Measurements from ENCODE around the gene GAS6. TPM values are rescaled to one million over a fixed set of nuclear protein-coding genes. Genes with fewer than 3 reads are reported as not detected.

The GAS6 gene
- total RNA-seq, 1 experiment from 2014 or later = 28.1 TPM

DNA sequence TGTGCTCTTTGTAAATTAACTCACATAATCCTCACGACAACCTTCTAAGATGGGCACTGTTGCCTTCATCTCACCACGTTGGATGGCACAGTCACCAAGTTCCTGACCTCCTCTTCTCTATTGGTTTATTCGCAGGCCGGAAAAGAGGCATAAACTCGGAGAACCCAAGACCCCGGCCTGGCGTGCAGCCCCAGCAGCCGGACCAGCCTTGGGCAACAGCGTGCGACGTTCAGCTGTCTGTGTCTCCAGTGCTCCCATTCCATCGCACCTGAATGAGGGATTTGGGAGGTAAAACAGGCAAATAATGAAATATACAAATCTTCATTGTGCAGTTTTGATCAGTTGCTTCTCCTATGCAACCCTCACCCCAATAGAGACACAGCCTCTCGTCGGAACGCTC, 34.5 kb upstream of the GAS6 start:
- CTCF ChIA-PET = no interaction called here
- ATAC-seq = no peak
- no TSS peak for BruUV-seq (replicated peaks)
- no peaks in the 10 kb centered on the region for H3K4me1 ChIP-seq (ENCODE audit: control insufficient read depth, insufficient read depth, low read length)
- intact Hi-C loops (cut with micrococcal nuclease; ENCODE audit: unreplicated experiment) (no loop called here), in situ Hi-C loops (cut with HindIII; ENCODE audit: low pct_unique_long_range_greater_than_20kb, low sequenced_read_pairs) (no loop called here)
- no peak for TF ChIP-seq TCF7L2 (IDR thresholded peaks at IDR 0.05; ENCODE audit: low read depth, low read length)
- TF ChIP-seq POLR2AphosphoS5 (IDR thresholded peaks at IDR 0.05; ENCODE audit: low read depth, low read length) = no peak
- TF ChIP-seq, protein P1, sequence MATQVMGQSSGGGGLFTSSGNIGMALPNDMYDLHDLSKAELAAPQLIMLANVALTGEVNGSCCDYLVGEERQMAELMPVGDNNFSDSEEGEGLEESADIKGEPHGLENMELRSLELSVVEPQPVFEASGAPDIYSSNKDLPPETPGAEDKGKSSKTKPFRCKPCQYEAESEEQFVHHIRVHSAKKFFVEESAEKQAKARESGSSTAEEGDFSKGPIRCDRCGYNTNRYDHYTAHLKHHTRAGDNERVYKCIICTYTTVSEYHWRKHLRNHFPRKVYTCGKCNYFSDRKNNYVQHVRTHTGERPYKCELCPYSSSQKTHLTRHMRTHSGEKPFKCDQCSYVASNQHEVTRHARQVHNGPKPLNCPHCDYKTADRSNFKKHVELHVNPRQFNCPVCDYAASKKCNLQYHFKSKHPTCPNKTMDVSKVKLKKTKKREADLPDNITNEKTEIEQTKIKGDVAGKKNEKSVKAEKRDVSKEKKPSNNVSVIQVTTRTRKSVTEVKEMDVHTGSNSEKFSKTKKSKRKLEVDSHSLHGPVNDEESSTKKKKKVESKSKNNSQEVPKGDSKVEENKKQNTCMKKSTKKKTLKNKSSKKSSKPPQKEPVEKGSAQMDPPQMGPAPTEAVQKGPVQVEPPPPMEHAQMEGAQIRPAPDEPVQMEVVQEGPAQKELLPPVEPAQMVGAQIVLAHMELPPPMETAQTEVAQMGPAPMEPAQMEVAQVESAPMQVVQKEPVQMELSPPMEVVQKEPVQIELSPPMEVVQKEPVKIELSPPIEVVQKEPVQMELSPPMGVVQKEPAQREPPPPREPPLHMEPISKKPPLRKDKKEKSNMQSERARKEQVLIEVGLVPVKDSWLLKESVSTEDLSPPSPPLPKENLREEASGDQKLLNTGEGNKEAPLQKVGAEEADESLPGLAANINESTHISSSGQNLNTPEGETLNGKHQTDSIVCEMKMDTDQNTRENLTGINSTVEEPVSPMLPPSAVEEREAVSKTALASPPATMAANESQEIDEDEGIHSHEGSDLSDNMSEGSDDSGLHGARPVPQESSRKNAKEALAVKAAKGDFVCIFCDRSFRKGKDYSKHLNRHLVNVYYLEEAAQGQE (IDR thresholded peaks at IDR 0.05; ENCODE audit: insufficient read depth in 1 of 2, low read depth in 2 of 2, low read length in 1 of 2) = no peak
- TF ChIP-seq, protein P2, sequence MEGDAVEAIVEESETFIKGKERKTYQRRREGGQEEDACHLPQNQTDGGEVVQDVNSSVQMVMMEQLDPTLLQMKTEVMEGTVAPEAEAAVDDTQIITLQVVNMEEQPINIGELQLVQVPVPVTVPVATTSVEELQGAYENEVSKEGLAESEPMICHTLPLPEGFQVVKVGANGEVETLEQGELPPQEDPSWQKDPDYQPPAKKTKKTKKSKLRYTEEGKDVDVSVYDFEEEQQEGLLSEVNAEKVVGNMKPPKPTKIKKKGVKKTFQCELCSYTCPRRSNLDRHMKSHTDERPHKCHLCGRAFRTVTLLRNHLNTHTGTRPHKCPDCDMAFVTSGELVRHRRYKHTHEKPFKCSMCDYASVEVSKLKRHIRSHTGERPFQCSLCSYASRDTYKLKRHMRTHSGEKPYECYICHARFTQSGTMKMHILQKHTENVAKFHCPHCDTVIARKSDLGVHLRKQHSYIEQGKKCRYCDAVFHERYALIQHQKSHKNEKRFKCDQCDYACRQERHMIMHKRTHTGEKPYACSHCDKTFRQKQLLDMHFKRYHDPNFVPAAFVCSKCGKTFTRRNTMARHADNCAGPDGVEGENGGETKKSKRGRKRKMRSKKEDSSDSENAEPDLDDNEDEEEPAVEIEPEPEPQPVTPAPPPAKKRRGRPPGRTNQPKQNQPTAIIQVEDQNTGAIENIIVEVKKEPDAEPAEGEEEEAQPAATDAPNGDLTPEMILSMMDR (IDR thresholded peaks at IDR 0.05) = no peak
- TF ChIP-seq SIN3A (IDR thresholded peaks at IDR 0.05; ENCODE audit: borderline replicate concordance, insufficient read depth, low read depth, low read length) = no peak
- H3K9me3 ChIP-seq (ENCODE audit: control insufficient read depth, insufficient read depth, low read depth, low read length) = no peaks in the 10 kb centered on the region
- no peak overlapping the region for H3K4me3 ChIP-seq (ENCODE audit: low read depth in 2 of 2, low read length in 2 of 2)
- H3K36me3 ChIP-seq (ENCODE audit: control insufficient read depth, insufficient read depth, low read length) = no peaks in the 10 kb centered on the region
- DNase-seq (ENCODE audit: low read depth, low spot score) = no peak
- no peak overlapping the region for H3K27ac ChIP-seq (ENCODE audit: low read length)
- POLR2A ChIA-PET = no interaction called here
- H3K27me3 ChIP-seq (ENCODE audit: control insufficient read depth, insufficient read depth, low read length) = no peaks in the 10 kb centered on the region

DNA sequence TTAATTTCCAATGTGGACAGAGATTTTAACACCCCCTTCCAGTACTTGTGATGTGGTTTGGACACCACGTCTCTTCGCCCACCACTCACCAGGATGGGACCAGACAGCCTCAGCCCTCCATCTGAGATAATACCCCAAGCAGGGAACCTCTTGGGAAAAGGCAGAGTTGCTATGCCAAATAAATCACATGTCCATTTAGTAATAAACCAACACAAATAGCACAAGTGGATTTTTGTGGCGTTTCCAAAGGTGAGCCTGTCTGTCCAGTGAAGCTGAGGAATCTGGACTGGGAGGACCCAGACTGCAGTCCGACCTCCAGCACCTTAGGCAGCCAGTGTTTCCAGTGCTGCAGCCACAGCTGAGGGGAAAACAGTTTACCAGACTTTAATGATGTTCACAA, 34.1 kb upstream of the GAS6 start:
- H3K4me3 ChIP-seq (ENCODE audit: low read depth in 2 of 2, low read length in 2 of 2) = no peak overlapping the region
- no peaks in the 10 kb centered on the region for H3K27me3 ChIP-seq (ENCODE audit: control insufficient read depth, insufficient read depth, low read length)
- ChIA-PET CTCF (no interaction called here), POLR2A (no interaction called here)
- H3K36me3 ChIP-seq (ENCODE audit: control insufficient read depth, insufficient read depth, low read length) = no peaks in the 10 kb centered on the region
- H3K27ac ChIP-seq (ENCODE audit: low read length) = no peak overlapping the region
- intact Hi-C loops (cut with micrococcal nuclease; ENCODE audit: unreplicated experiment) = no loop called here
- no peaks in the 10 kb centered on the region for H3K4me1 ChIP-seq (ENCODE audit: control insufficient read depth, insufficient read depth, low read length)
- in situ Hi-C loops (cut with HindIII; ENCODE audit: low pct_unique_long_range_greater_than_20kb, low sequenced_read_pairs) = no loop called here
- ATAC-seq = no peak
- no TSS peak for BruUV-seq (replicated peaks)
- TF ChIP-seq TCF7L2 (IDR thresholded peaks at IDR 0.05; ENCODE audit: low read depth, low read length) (no peak), SIN3A (IDR thresholded peaks at IDR 0.05; ENCODE audit: borderline replicate concordance, insufficient read depth, low read depth, low read length) (no peak), POLR2AphosphoS5 (IDR thresholded peaks at IDR 0.05; ENCODE audit: low read depth, low read length) (no peak)
- TF ChIP-seq, protein P1 (IDR thresholded peaks at IDR 0.05; ENCODE audit: insufficient read depth in 1 of 2, low read depth in 2 of 2, low read length in 1 of 2) = no peak
- TF ChIP-seq, protein P2 (IDR thresholded peaks at IDR 0.05) = no peak
- no peak for DNase-seq (ENCODE audit: low read depth, low spot score)
- no peaks in the 10 kb centered on the region for H3K9me3 ChIP-seq (ENCODE audit: control insufficient read depth, insufficient read depth, low read depth, low read length)
